ENCODE measurements around the gene FHL2. TPM values are rescaled to one million over a fixed set of nuclear protein-coding genes. Genes with fewer than 3 reads are reported as not detected.

The FHL2 gene
- total and polyA plus RNA-seq, 2 donors (not counting 3 experiments of a cell fraction or from before 2014, with no cell fraction given) = 197 to 491 TPM

DNA sequence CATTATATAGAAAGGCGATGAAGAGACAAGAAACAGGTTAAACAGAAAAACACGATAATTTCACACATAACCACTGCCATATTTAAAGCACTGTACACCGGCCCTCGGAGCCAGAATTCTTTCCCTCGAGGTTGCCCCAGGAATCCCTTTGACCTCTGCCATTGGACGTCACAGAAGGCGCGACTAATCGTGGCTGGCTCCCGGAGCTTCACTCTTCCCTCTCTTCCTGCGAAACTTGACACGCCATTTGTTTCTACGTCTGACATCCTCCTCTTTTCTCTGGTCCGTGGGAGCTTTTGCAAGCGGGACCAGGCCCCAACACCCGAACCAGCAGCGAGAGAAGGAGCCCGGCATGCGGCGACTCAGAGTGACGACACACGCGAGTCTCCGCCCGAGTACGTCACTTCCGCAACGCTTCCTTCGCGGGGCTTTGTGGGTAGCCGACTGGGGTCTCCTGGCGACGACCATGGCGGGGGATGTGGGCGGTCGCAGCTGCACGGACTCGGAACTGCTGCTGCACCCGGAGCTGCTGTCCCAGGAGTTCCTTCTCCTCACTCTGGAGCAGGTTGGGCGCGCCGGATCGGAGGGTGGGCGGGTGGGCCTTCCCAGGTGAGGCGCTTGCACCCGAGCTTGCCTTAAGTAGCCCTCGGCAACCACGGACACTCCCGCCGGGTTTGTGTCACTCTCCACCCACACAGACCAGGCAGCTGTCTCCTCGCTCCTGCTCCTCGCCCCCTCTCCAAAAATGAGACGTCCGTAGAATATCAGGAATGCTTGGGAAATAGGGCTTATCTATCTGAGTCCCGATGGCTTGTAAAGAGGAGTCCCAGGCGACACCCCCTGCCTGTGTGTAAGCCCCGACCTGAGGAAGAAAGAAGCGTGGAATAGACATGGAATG is 61.5 kb downstream of the FHL2 start, which contains the start of gene C2orf49:
Gene C2orf49, plus strand, starts transcription at position 419 of the 898 bp plus-strand sequence. Its CDS starts 48 bp downstream, at position 467.
- Histone ChIP-seq H3K27ac (ENCODE audit: insufficient read depth, low read depth, low read length) (peak within 1 kb of the TSS; percentile 95), H3K79me2 (ENCODE audit: control insufficient read depth, insufficient read depth, low read length) (peaks cover 31% of the 10 kb centered on the region), H3K4me2 (ENCODE audit: insufficient read depth, low read length) (peak within 1 kb of the TSS; percentile 99), H4K20me1 (replicated peaks; ENCODE audit: control insufficient read depth, extremely low read depth, insufficient read depth, low read length) (no peaks in the 10 kb centered on the region), H3K36me3 (ENCODE audit: control insufficient read depth in 2 of 2, extremely low read depth in 1 of 2, insufficient read depth in 2 of 2, low read length in 2 of 2) (peaks cover 2 to 5% of the 10 kb centered on the region in 2 experiments), H3K9me1 (replicated peaks; ENCODE audit: control insufficient read depth, extremely low read depth, insufficient read depth, low read length) (no peaks in the 10 kb centered on the region), H3K27me3 (ENCODE audit: control insufficient read depth in 2 of 2, insufficient read depth in 2 of 2, low read length in 2 of 2) (no peaks in the 10 kb centered on the region), H3K9me3 (replicated peaks; ENCODE audit: control insufficient read depth, insufficient read depth, low read length) (no peaks in the 10 kb centered on the region), H2AFZ (ENCODE audit: low read depth, low read length) (peak within 1 kb of the TSS; percentile 95), H3K4me3 (replicated peaks in 1 of 3; ENCODE audit: insufficient read depth in 1 of 3, low read depth in 1 of 3, low read length in 3 of 3) (peak within 1 kb of the TSS; percentile 82 to 98 (median 93)), H3K9ac (replicated peaks; ENCODE audit: extremely low read depth, insufficient read depth, low read length) (peak within 1 kb of the TSS; percentile 100), H3K4me1 (ENCODE audit: control insufficient read depth, extremely low read depth, insufficient read depth, low read length) (peaks cover 22% of the 10 kb centered on the region)
- dilution Hi-C loops (cut with MboI; ENCODE audit: extremely low pct_ligation_motif_present, low sequenced_read_pairs) (no loop called here), intact Hi-C loops (cut with micrococcal nuclease) (loop anchor here (1.0 to 2.0 kb wide), 3 partner anchors 9 to 61 kb away; partner anchors contain the start of gene FHL2)
- POLR2A ChIA-PET = interaction anchor here (0.9 kb wide), 1 partner anchor 9 kb away, joined by 3 read pairs; no protein-coding TSS in a partner anchor
- DNase-seq (ENCODE audit: low read depth, low spot score) (peak; percentile 88), FAIRE-seq (peak; percentile 88)
- no TSS peak for BruUV-seq (replicated peaks)
- no peak for TF ChIP-seq JUN (IDR thresholded peaks at IDR 0.05; ENCODE audit: borderline replicate concordance, insufficient read depth, insufficient read length, low read depth)
- TF ChIP-seq POLR2A (IDR thresholded peaks at IDR 0.05; ENCODE audit: low read depth, low read length) = peak; percentile 7
- CTCF ChIA-PET = interaction anchor here (0.7 to 1.8 kb wide), 4 partner anchors 9 to 184 kb away, joined by 4 to 6 read pairs (median 4); no protein-coding TSS in a partner anchor

DNA sequence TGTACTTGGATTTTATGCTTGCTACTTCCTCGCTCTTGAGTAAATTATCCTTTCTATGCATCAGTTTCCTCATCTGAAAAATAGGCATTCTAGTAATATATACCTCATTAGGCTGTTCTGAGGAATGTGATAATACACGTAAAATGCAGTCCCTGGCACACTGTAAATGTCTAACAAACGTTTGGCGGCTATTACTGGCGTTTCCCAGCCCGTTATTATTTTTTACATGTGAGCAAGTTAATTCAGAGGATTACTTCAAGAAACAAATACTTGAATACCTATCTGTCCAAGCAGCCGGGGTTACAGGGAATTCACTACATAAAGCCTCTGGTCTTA is 62.1 kb downstream of the FHL2 start:
- Histone ChIP-seq H3K4me1 (ENCODE audit: control insufficient read depth, extremely low read depth, insufficient read depth, low read length) (peaks cover 22% of the 10 kb centered on the region), H2AFZ (ENCODE audit: low read depth, low read length) (peak overlapping the region; percentile 95), H3K36me3 (ENCODE audit: control insufficient read depth in 2 of 2, extremely low read depth in 1 of 2, insufficient read depth in 2 of 2, low read length in 2 of 2) (peaks cover 2 to 5% of the 10 kb centered on the region in 2 experiments), H3K27ac (ENCODE audit: insufficient read depth, low read depth, low read length) (peak overlapping the region; percentile 95), H3K9me3 (replicated peaks; ENCODE audit: control insufficient read depth, insufficient read depth, low read length) (no peaks in the 10 kb centered on the region), H3K4me2 (ENCODE audit: insufficient read depth, low read length) (peak overlapping the region; percentile 99), H3K27me3 (ENCODE audit: control insufficient read depth in 2 of 2, insufficient read depth in 2 of 2, low read length in 2 of 2) (no peaks in the 10 kb centered on the region), H3K9me1 (replicated peaks; ENCODE audit: control insufficient read depth, extremely low read depth, insufficient read depth, low read length) (no peaks in the 10 kb centered on the region), H4K20me1 (replicated peaks; ENCODE audit: control insufficient read depth, extremely low read depth, insufficient read depth, low read length) (no peaks in the 10 kb centered on the region), H3K9ac (replicated peaks; ENCODE audit: extremely low read depth, insufficient read depth, low read length) (peak overlapping the region; percentile 100), H3K4me3 (replicated peaks in 1 of 3; ENCODE audit: insufficient read depth in 1 of 3, low read depth in 1 of 3, low read length in 3 of 3) (peak overlapping the region; percentile 50 to 98 (median 82)), H3K79me2 (ENCODE audit: control insufficient read depth, insufficient read depth, low read length) (peaks cover 31% of the 10 kb centered on the region)
- ChIA-PET POLR2A (no interaction called here), CTCF (interaction anchor here (1.7 to 1.8 kb wide), 2 partner anchors 8 to 184 kb away, joined by 4 read pairs; no protein-coding TSS in a partner anchor)
- FAIRE-seq (no peak), DNase-seq (ENCODE audit: low read depth, low spot score) (no peak)
- TSS peak; percentile 88 for BruUV-seq (replicated peaks)
- dilution Hi-C loops (cut with MboI; ENCODE audit: extremely low pct_ligation_motif_present, low sequenced_read_pairs) = no loop called here
- TF ChIP-seq FOS (IDR thresholded peaks at IDR 0.05; ENCODE audit: borderline replicate concordance, insufficient read depth, low read length) = no peak
- no peak for TF ChIP-seq MYC (IDR thresholded peaks at IDR 0.05; ENCODE audit: low read depth, low read length)
- TF ChIP-seq MAX (IDR thresholded peaks at IDR 0.05; ENCODE audit: insufficient read depth, insufficient read length) = no peak
- TF ChIP-seq POLR2AphosphoS5 (IDR thresholded peaks at IDR 0.05; ENCODE audit: insufficient read depth, low read depth, low read length) = no peak
- intact Hi-C loops (cut with micrococcal nuclease) = loop anchor here (1.0 to 2.0 kb wide), 3 partner anchors 8 to 62 kb away; partner anchors contain the start of gene FHL2

All from endothelial cell of umbilical vein (primary cell).